Suprapubic skin (tissue), 4 donors: ENCODE results near the gene DBT. TPM values are rescaled to one million over a fixed set of nuclear protein-coding genes. Genes with fewer than 3 reads are reported as not detected.
"Not testable (repeated sequence)": the region's sequence is repeated elsewhere in the genome, so short reads cannot be mapped to it uniquely, and the experiment has no call there.

Source experiments
- DNase-seq, 2 donors: peaks; one replicate each; pipeline ENCODE4 v3.0.0-alpha.2; 2019; ENCODE audit warnings: low spot score in 2 of 2
- H3K27ac ChIP-seq: fragments of 200-600 bp; sonication (generic); one replicate; pipeline ENCODE4 v1.5.1; 2019
- H3K27me3 ChIP-seq: fragments of 200-600 bp; sonication (generic); one replicate; pipeline ENCODE4 v1.5.1; 2019
- H3K36me3 ChIP-seq: fragments of 200-600 bp; sonication (generic); one replicate; pipeline ENCODE4 v1.5.1; 2019
- H3K4me1 ChIP-seq: fragments of 200-600 bp; sonication (generic); one replicate; pipeline ENCODE4 v1.5.1; 2019
- H3K4me3 ChIP-seq: fragments of 200-600 bp; sonication (generic); one replicate; pipeline ENCODE4 v1.5.1; 2019; ENCODE audit warnings: mild to moderate bottlenecking
- H3K9me3 ChIP-seq: fragments of 200-600 bp; sonication (generic); one replicate; pipeline ENCODE4 v1.5.1; 2019
- EP300 ChIP-seq: sonication (generic); formaldehyde crosslinking; IDR thresholded peaks from one replicate; pipeline ENCODE4 v1.6.1; 2017; ENCODE audit warnings: antibody characterized with exemption
- POLR2A ChIP-seq, 2 donors: fragments of 450-650 bp; IDR thresholded peaks; one replicate each; pipeline ENCODE4 v1.6.1; 2017; ENCODE audit warnings: antibody characterized with exemption in 2 of 2, mild to moderate bottlenecking in 2 of 2, moderate library complexity in 2 of 2
- POLR2AphosphoS5 ChIP-seq, 3 donors: sonication (generic); formaldehyde crosslinking; IDR thresholded peaks; one replicate each; pipeline ENCODE4 v1.6.1; 2017; ENCODE audit warnings: antibody characterized with exemption in 3 of 3
- WGBS: methylation state at CpG from one replicate; pipeline ENCODE4 v1.1.5; 2018; 5-methylcytosine and 5-hydroxymethylcytosine counted together
- total RNA-seq, 4 donors: library from RNA; depleted of rRNA; stranded (reverse); fragments of >200 nt; gene quantifications; one replicate each; pipeline ENCODE4 v1.1.0, GENCODE V29; 2016
- TF ChIP-seq, protein P1 (sequence below), 2 donors: fragments of 200-600 bp in 1 of 2; fragments of 450-650 bp in 1 of 2; sonication (generic) in 1 of 2; IDR thresholded peaks; one replicate each; pipeline ENCODE4 v1.5.1; 2016 to 2019; ENCODE audit warnings: antibody characterized with exemption in 2 of 2, mild to moderate bottlenecking in 1 of 2, moderate library complexity in 1 of 2

The DBT gene
- total RNA-seq, 4 donors from 2014 or later: 7.1 to 13.4 (median 10.2) TPM

DNA sequence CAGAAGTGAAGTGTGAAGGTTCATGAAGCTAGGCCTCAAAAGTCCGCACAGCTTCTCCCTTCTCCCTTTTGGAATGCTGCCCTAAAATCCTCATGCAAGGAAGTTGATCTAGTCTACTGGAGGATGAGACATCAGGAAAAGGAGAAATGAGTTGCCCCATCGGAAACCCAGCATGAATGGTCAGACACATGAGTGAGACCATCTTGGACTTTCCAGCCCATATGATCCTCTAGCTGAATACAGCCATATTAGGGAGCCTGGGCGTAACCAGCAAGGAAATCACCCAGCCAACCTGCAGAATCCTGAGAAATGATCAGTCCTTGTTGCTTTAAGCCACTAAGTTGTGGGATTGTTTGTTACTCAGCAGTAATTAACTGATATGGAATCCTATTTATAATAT, 12.5 kb downstream of the DBT start:
- Histone ChIP-seq H3K27ac (no peak overlapping the region), H3K4me3 (no peak overlapping the region), H3K27me3 (no peaks in the 10 kb centered on the region), H3K36me3 (peaks cover 17% of the 10 kb centered on the region), H3K9me3 (no peaks in the 10 kb centered on the region), H3K4me1 (no peaks in the 10 kb centered on the region)
- DNase-seq: no peak
- 98% methylated on average over 3 of the region's 3 CpGs for WGBS
- TF ChIP-seq POLR2A (IDR thresholded peaks at IDR 0.05) (no peak), POLR2AphosphoS5 (IDR thresholded peaks at IDR 0.05) (no peak), EP300 (no peak)
- TF ChIP-seq, protein P1, sequence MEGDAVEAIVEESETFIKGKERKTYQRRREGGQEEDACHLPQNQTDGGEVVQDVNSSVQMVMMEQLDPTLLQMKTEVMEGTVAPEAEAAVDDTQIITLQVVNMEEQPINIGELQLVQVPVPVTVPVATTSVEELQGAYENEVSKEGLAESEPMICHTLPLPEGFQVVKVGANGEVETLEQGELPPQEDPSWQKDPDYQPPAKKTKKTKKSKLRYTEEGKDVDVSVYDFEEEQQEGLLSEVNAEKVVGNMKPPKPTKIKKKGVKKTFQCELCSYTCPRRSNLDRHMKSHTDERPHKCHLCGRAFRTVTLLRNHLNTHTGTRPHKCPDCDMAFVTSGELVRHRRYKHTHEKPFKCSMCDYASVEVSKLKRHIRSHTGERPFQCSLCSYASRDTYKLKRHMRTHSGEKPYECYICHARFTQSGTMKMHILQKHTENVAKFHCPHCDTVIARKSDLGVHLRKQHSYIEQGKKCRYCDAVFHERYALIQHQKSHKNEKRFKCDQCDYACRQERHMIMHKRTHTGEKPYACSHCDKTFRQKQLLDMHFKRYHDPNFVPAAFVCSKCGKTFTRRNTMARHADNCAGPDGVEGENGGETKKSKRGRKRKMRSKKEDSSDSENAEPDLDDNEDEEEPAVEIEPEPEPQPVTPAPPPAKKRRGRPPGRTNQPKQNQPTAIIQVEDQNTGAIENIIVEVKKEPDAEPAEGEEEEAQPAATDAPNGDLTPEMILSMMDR (IDR thresholded peaks at IDR 0.05): no peak

DNA sequence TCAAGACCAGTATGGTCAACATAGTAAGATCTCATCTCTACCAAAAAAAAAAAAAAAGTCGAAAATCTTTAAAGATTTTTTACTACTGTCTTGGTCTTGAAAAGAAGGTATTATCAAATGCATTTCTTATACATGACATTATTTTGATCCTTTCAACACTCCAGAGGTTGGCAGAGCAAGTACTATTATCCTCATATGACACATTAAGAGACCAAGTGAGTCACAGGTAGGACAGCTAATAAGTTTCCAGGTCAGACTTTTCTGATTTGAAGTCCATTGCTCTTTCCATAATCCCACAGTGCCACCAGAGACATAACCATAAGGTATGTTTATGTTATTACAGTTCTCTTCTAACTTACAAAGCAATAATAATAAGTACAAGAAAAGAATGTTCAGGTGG, 15.2 kb downstream of the DBT start:
- no peaks in the 10 kb centered on the region for H3K27me3 ChIP-seq
- no peak for TF ChIP-seq POLR2AphosphoS5 (IDR thresholded peaks at IDR 0.05)
- no peak for TF ChIP-seq EP300
- TF ChIP-seq, protein P1 (IDR thresholded peaks at IDR 0.05): no peak
- no peak for DNase-seq
- no peaks in the 10 kb centered on the region for H3K4me1 ChIP-seq
- WGBS: 89% methylated on average over 1 of the region's 1 CpG
- no peak overlapping the region for H3K4me3 ChIP-seq
- H3K36me3 ChIP-seq: peaks cover 32% of the 10 kb centered on the region
- H3K27ac ChIP-seq: no peak overlapping the region
- H3K9me3 ChIP-seq: no peaks in the 10 kb centered on the region

DNA sequence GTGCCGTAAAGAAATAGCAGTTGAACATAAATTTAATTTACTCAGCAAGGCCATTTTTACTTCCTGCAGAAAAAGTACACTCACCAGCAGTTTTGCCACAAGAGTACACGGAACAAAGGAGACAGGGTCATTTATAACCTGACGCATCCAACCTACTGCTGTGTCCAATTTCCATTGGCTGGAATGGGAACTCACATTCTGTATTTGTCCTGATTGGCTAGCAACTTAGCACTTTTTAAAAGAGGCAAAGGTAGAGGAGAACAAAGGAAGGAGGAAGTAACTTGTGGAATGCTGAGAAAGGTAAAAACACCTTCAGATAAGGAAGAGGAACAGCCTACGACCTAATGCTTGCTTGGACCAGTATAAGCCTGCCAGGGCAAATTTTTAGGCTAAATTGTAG, 16.1 kb downstream of the DBT start:
- H3K36me3 ChIP-seq: peaks cover 36% of the 10 kb centered on the region

DNA sequence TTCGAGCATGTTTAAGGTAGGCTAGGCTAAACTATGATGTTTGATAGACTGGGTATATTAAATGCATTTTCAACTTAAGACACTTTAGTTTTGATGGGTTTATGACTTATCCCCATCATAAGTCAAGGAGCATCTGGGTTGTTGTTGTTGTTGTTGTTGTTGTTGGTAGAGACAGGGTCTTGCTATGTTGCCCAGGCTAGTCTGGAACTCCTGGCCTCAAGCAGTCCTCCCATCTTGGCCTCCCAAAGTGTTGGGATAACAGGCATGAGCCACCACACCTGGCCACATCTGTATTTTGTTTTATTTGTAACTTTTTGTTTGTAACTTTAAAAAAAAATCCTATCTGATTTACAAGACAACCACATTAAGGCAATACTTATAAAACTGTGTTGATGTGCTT, 17.5 kb downstream of the DBT start:
- peaks cover 34% of the 10 kb centered on the region for H3K36me3 ChIP-seq
- 96% methylated on average over 1 of the region's 1 CpG for WGBS
- H3K27ac ChIP-seq: no peak overlapping the region
- no peaks in the 10 kb centered on the region for H3K4me1 ChIP-seq
- H3K27me3 ChIP-seq: no peaks in the 10 kb centered on the region
- no peaks in the 10 kb centered on the region for H3K9me3 ChIP-seq
- TF ChIP-seq EP300 (no peak), POLR2A (IDR thresholded peaks at IDR 0.05) (no peak), POLR2AphosphoS5 (IDR thresholded peaks at IDR 0.05) (no peak)
- TF ChIP-seq, protein P1 (IDR thresholded peaks at IDR 0.05): no peak
- H3K4me3 ChIP-seq: no peak overlapping the region
- no peak for DNase-seq

More for the DNA sequence above, 16.1 kb downstream of the DBT start:
- not testable (repeated sequence) for H3K4me3 ChIP-seq, DNase-seq, H3K27me3 ChIP-seq, H3K9me3 ChIP-seq, H3K27ac ChIP-seq, H3K4me1 ChIP-seq
- 63% methylated on average over 4 of the region's 4 CpGs for WGBS

DNA sequence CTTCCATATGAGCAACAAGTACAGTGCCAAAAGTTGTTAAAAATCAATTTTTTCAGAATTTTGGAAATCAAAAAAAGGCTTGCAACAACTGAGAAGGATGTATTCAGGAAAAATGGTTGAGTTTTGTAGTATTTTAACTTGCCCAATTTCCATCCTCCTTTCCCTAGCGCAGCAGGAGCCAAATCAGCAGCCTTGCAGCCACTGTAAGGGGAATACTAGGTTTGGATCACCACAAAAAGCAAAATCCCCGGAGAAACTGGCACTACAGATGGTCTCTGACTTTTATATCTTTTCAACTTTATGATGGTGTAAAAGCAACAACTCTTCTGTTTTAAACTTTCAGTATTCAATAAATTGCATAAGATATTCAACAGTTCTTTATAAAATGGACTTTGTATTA, 17.9 kb downstream of the DBT start:
- WGBS: 82% methylated on average over 2 of the region's 2 CpGs
- peaks cover 30% of the 10 kb centered on the region for H3K36me3 ChIP-seq
- no peak overlapping the region for H3K27ac ChIP-seq

More for the DNA sequence above, 17.9 kb downstream of the DBT start:
- no peaks in the 10 kb centered on the region for H3K9me3 ChIP-seq
- H3K4me1 ChIP-seq: no peaks in the 10 kb centered on the region
- H3K27me3 ChIP-seq: no peaks in the 10 kb centered on the region
- TF ChIP-seq, protein P1 (IDR thresholded peaks at IDR 0.05): no peak
- TF ChIP-seq EP300: no peak
- no peak for TF ChIP-seq POLR2A (IDR thresholded peaks at IDR 0.05)
- TF ChIP-seq POLR2AphosphoS5 (IDR thresholded peaks at IDR 0.05): no peak
- no peak overlapping the region for H3K4me3 ChIP-seq
- no peak for DNase-seq
